Liver (tissue), 9 donors: ENCODE results near the gene FSD1. TPM values are rescaled to one million over a fixed set of nuclear protein-coding genes. Genes with fewer than 3 reads are reported as not detected.

Experiments used
- DNase-seq: peaks from one replicate; pipeline ENCODE4 v3.0.0-alpha.2; 2017; ENCODE audit warnings: low spot score
- H3K27ac ChIP-seq, 2 donors: one replicate each; pipeline ENCODE4 v1.7.0; 2013; ENCODE audit warnings: inconsistent platforms in 2 of 2, low read length in 2 of 2, control low read depth in 1 of 2, low read depth in 1 of 2, mild to moderate bottlenecking in 1 of 2
- H3K27me3 ChIP-seq, 4 donors: one replicate each; pipeline versions ENCODE4 v1.6.1 to v1.7.0; 2013; ENCODE audit warnings: low read length in 3 of 4, inconsistent platforms in 1 of 4, mild to moderate bottlenecking in 1 of 4, moderate library complexity in 1 of 4; ENCODE audit not compliant: control insufficient read depth in 4 of 4, insufficient read depth in 4 of 4
- H3K36me3 ChIP-seq, 4 donors: one replicate each; pipeline versions ENCODE4 v1.6.1 to v1.7.0; 2013; ENCODE audit warnings: low read length in 3 of 4, mild to moderate bottlenecking in 3 of 4, low read depth in 1 of 4, moderate library complexity in 1 of 4; ENCODE audit not compliant: control insufficient read depth in 4 of 4, insufficient read depth in 3 of 4
- H3K4me1 ChIP-seq, 4 donors: one replicate each; pipeline versions ENCODE4 v1.6.1 to v1.7.0; 2013; ENCODE audit warnings: low read length in 3 of 4, mild to moderate bottlenecking in 3 of 4, moderate library complexity in 1 of 4; ENCODE audit not compliant: control insufficient read depth in 4 of 4, insufficient read depth in 4 of 4
- H3K4me3 ChIP-seq, 3 donors: one replicate each; pipeline versions ENCODE4 v1.6.1 to v1.7.0; 2013; ENCODE audit warnings: low read length in 3 of 3, control low read depth in 1 of 3, low read depth in 1 of 3, mild to moderate bottlenecking in 1 of 3
- H3K9ac ChIP-seq, 2 donors: one replicate each; pipeline ENCODE4 v1.7.0; 2013; ENCODE audit warnings: low read length in 2 of 2, mild to moderate bottlenecking in 2 of 2, moderate library complexity in 2 of 2, control low read depth in 1 of 2, low read depth in 1 of 2
- H3K9me3 ChIP-seq, 4 donors: one replicate each; pipeline versions ENCODE4 v1.6.1 to v1.7.0; 2013; ENCODE audit warnings: low read length in 3 of 4; ENCODE audit not compliant: control insufficient read depth in 4 of 4
- ATF3 ChIP-seq: IDR thresholded peaks from 2 replicates; pipeline ENCODE4 v1.6.1; 2016; ENCODE audit warnings: antibody characterized with exemption
- CTCF ChIP-seq: fragments of 150-350 bp; IDR thresholded peaks from 2 replicates; pipeline ENCODE4 v1.5.1; 2017; ENCODE audit warnings: improper control_type of control experiment, low read depth, low read length; ENCODE audit not compliant: missing input control
- EGR1 ChIP-seq, 2 donors: IDR thresholded peaks; 2 replicates each; pipeline ENCODE4 v1.6.1; 2016 to 2018; ENCODE audit warnings: antibody characterized with exemption in 2 of 2, low read depth in 2 of 2
- FOXA1 ChIP-seq: IDR thresholded peaks from 2 replicates; pipeline ENCODE4 v1.6.1; 2016; ENCODE audit warnings: antibody characterized with exemption
- FOXA2 ChIP-seq: IDR thresholded peaks from 2 replicates; pipeline ENCODE4 v1.6.1; 2016; ENCODE audit warnings: antibody characterized with exemption
- GABPA ChIP-seq, 2 donors: IDR thresholded peaks in 1 of 2; conservative IDR thresholded peaks in 1 of 2; 2 replicates each; pipeline ENCODE4 v1.6.1; 2016; ENCODE audit warnings: antibody characterized with exemption in 2 of 2, mild to moderate bottlenecking in 1 of 2, moderate library complexity in 1 of 2
- HNF4A ChIP-seq, 2 donors: conservative IDR thresholded peaks; 2 replicates each; pipeline ENCODE4 v1.6.1; 2016; ENCODE audit warnings: antibody characterized with exemption in 2 of 2, mild to moderate bottlenecking in 2 of 2
- HNF4G ChIP-seq: IDR thresholded peaks from 2 replicates; pipeline ENCODE4 v1.6.1; 2016; ENCODE audit warnings: antibody characterized with exemption
- JUND ChIP-seq, 2 donors: IDR thresholded peaks; 2 replicates each; pipeline ENCODE4 v1.6.1; 2016; ENCODE audit warnings: antibody characterized with exemption in 2 of 2
- MAX ChIP-seq: IDR thresholded peaks from 2 replicates; pipeline ENCODE4 v1.6.1; 2016; ENCODE audit warnings: antibody characterized with exemption
- NR2F2 ChIP-seq: IDR thresholded peaks from 2 replicates; pipeline ENCODE4 v1.6.1; 2016; ENCODE audit warnings: antibody characterized with exemption
- RAD21 ChIP-seq, 2 donors: IDR thresholded peaks; 2 replicates each; pipeline ENCODE4 v1.6.1; 2016; ENCODE audit warnings: antibody characterized with exemption in 2 of 2, mild to moderate bottlenecking in 2 of 2
- REST ChIP-seq: IDR thresholded peaks from 2 replicates; pipeline ENCODE4 v1.6.1; 2016; ENCODE audit warnings: antibody characterized with exemption, mild to moderate bottlenecking
- RXRA ChIP-seq, 2 donors: IDR thresholded peaks; 2 replicates each; pipeline ENCODE4 v1.6.1; 2017 to 2018; ENCODE audit warnings: antibody characterized with exemption in 2 of 2, mild to moderate bottlenecking in 1 of 2
- SP1 ChIP-seq: IDR thresholded peaks from 2 replicates; pipeline ENCODE4 v1.6.1; 2018; ENCODE audit warnings: antibody characterized with exemption, mild to moderate bottlenecking
- TAF1 ChIP-seq: conservative IDR thresholded peaks from 2 replicates; pipeline ENCODE4 v1.6.1; 2016; ENCODE audit warnings: antibody characterized with exemption, mild to moderate bottlenecking
- YY1 ChIP-seq: IDR thresholded peaks from 2 replicates; pipeline ENCODE4 v1.6.1; 2016; ENCODE audit warnings: antibody characterized with exemption, mild to moderate bottlenecking
- ZBTB33 ChIP-seq: IDR thresholded peaks from 2 replicates; pipeline ENCODE4 v1.6.1; 2016; ENCODE audit warnings: antibody characterized with exemption
- WGBS: extraction: QIAGEN DNeasy Blood & Tissue Kit; methylation state at CpG from one replicate; pipeline ENCODE4 v1.1.7; 2013; 5-methylcytosine and 5-hydroxymethylcytosine counted together
- polyA plus RNA-seq, 2 donors: library from polyadenylated mRNA; stranded (reverse) in 1 of 2; unstranded in 1 of 2; fragments of 200-250 nt in 1 of 2; fragments of >200 nt in 1 of 2; fragmentation: Nextera tagmentation in 1 of 2; extraction: Ambion mirVana in 1 of 2; gene quantifications; one replicate each; pipeline versions ENCODE4 v1.2.1 to v1.2.3, GENCODE V29; 2013 to 2015
- total RNA-seq, 2 donors: library from RNA; depleted of rRNA; stranded (reverse); fragments of >200 nt; gene quantifications; one replicate each; pipeline ENCODE4 v1.2.3, GENCODE V29; 2014
- donor health status: healthy.
- donor health status: healthy.
- donor health status: healthy.
- donor health status: healthy.
- donor health status: healthy.

Gene FSD1
- total and polyA plus RNA-seq, 4 donors = 0.05 to 0.92 (median 0.19) TPM; not detected in 1

- DNase-seq = no peak
- Histone ChIP-seq H3K9me3 (no peaks in the 10 kb centered on the region), H3K27ac (peak overlapping the region in 1 of 2 donors; percentile 53), H3K4me3 (no peak overlapping the region), H3K9ac (no peak overlapping the region), H3K36me3 (peaks cover 0 to 2% (median 0%) of the 10 kb centered on the region in 4 donors), H3K27me3 (no peaks in the 10 kb centered on the region), H3K4me1 (peaks cover 8 to 39% (median 30%) of the 10 kb centered on the region in 4 donors)
- 73% methylated on average over 6 of the region's 6 CpGs for WGBS
- TF ChIP-seq NR2F2 = no peak
- TF ChIP-seq ZBTB33 = no peak
- TF ChIP-seq JUND (IDR thresholded peaks at IDR 0.05) = no peak
- no peak for TF ChIP-seq YY1
- TF ChIP-seq FOXA2 = no peak
- no peak for TF ChIP-seq HNF4A (conservative IDR thresholded peaks at IDR 0.05)
- no peak for TF ChIP-seq EGR1 (IDR thresholded peaks at IDR 0.05; ENCODE audit: low read depth in 2 of 2)
- no peak for TF ChIP-seq SP1
- TF ChIP-seq GABPA (IDR thresholded peaks at IDR 0.05 in 1 of 2, conservative IDR thresholded peaks at IDR 0.05 in 1 of 2) = no peak
- no peak for TF ChIP-seq CTCF
- TF ChIP-seq MAX = no peak
- TF ChIP-seq RAD21 (IDR thresholded peaks at IDR 0.05) = no peak
- TF ChIP-seq REST = no peak
- TF ChIP-seq FOXA1 = no peak
- no peak for TF ChIP-seq HNF4G
- no peak for TF ChIP-seq RXRA (IDR thresholded peaks at IDR 0.05)
- no peak for TF ChIP-seq TAF1
- TF ChIP-seq ATF3 = no peak
Measured at GRCh38 chr19:4346020-4346383, 41.6 kb downstream of the FSD1 start.

GRCh38 chr19:4347521-4347920, 43.1 kb downstream of the FSD1 start:
- Histone ChIP-seq H3K9ac (no peak overlapping the region), H3K4me3 (no peak overlapping the region), H3K36me3 (peaks cover 0 to 2% (median 0%) of the 10 kb centered on the region in 4 donors), H3K9me3 (no peaks in the 10 kb centered on the region), H3K27me3 (no peaks in the 10 kb centered on the region), H3K27ac (no peak overlapping the region), H3K4me1 (peaks cover 5 to 25% (median 20%) of the 10 kb centered on the region in 4 donors)
- 71% methylated on average over 6 of the region's 6 CpGs for WGBS
- no peak for DNase-seq
- TF ChIP-seq FOXA1 (no peak), HNF4A (conservative IDR thresholded peaks at IDR 0.05) (no peak), ATF3 (no peak), SP1 (no peak), RAD21 (IDR thresholded peaks at IDR 0.05) (no peak), FOXA2 (no peak), RXRA (IDR thresholded peaks at IDR 0.05) (no peak), ZBTB33 (no peak), CTCF (no peak), HNF4G (no peak), MAX (no peak), NR2F2 (no peak), GABPA (IDR thresholded peaks at IDR 0.05 in 1 of 2, conservative IDR thresholded peaks at IDR 0.05 in 1 of 2) (no peak), JUND (IDR thresholded peaks at IDR 0.05) (no peak)
